ENCODE data around the gene PTN. TPM values are rescaled to one million over a fixed set of nuclear protein-coding genes. Genes with fewer than 3 reads are reported as not detected.

PTN gene
- total and polyA plus RNA-seq, 9 of the 15 experiments (the other 6 are each of a cell fraction or from before 2014, with no cell fraction given), result not detected

- DNase-seq (ENCODE audit: extremely low read depth in 1 of 4, low spot score in 3 of 4) (no peak), FAIRE-seq (no peak), ATAC-seq (no peak)
- ChIA-PET CTCF (ENCODE audit: low intra/inter-chr PET ratio) (no interaction called here), POLR2A (no interaction called here)
- Histone ChIP-seq H3K9me1 (ENCODE audit: control insufficient read depth, insufficient read depth, low read length) (no peaks in the 10 kb centered on the region), H2AFZ (ENCODE audit: low read depth, low read length) (no peak overlapping the region), H4K20me1 (replicated peaks; ENCODE audit: control insufficient read depth, insufficient read depth, low read length) (no peaks in the 10 kb centered on the region), H3K4me2 (ENCODE audit: insufficient read depth, low read length) (no peak overlapping the region), H3K9ac (ENCODE audit: insufficient read depth in 1 of 2, low read depth in 2 of 2, low read length in 2 of 2) (no peak overlapping the region), H3K79me2 (ENCODE audit: control insufficient read depth, insufficient read depth, low read length) (no peaks in the 10 kb centered on the region), H3K4me1 (replicated peaks in 1 of 2; ENCODE audit: control insufficient read depth in 2 of 2, insufficient read depth in 2 of 2, low read length in 2 of 2) (no peaks in the 10 kb centered on the region), H3K9me3 (replicated peaks; ENCODE audit: control insufficient read depth, insufficient read depth, low read depth, low read length) (no peaks in the 10 kb centered on the region), H3K36me3 (ENCODE audit: control insufficient read depth, insufficient read depth, low read length) (no peaks in the 10 kb centered on the region), H3K27me3 (ENCODE audit: control insufficient read depth in 2 of 2, insufficient read depth in 2 of 2, low read length in 2 of 2) (no peaks in the 10 kb centered on the region), H3K27ac (ENCODE audit: extremely low read depth, low read depth, low read length) (no peak overlapping the region), H3K4me3 (no peak overlapping the region)
- 5% methylated on average over 1 of the region's 1 CpG for WGBS (ENCODE audit: insufficient coverage, low coverage, missing lambda C conversion rate)
- no TSS peak for BruUV-seq (replicated peaks)
- intact Hi-C loops (cut with micrococcal nuclease), result no loop called here
- in situ Hi-C loops (cut with MboI), result no loop called here
- TF ChIP-seq ZFPM2 (CRISPR knock-in tag; IDR thresholded peaks at IDR 0.05) (no peak), ZSCAN29 (IDR thresholded peaks at IDR 0.05) (no peak), KAT7 (CRISPR knock-in tag; IDR thresholded peaks at IDR 0.05; ENCODE audit: borderline replicate concordance) (no peak), ZNF277 (CRISPR knock-in tag; IDR thresholded peaks at IDR 0.05; ENCODE audit: borderline replicate concordance) (no peak), NUFIP1 (IDR thresholded peaks at IDR 0.05; ENCODE audit: partially characterized antibody) (no peak), E2F1 (CRISPR knock-in tag; IDR thresholded peaks at IDR 0.05) (no peak), ZNF695 (CRISPR knock-in tag; IDR thresholded peaks at IDR 0.05) (no peak), NR1H2 (CRISPR knock-in tag; IDR thresholded peaks at IDR 0.05) (no peak), ZBTB17 (CRISPR knock-in tag; IDR thresholded peaks at IDR 0.05) (no peak)
- TF ChIP-seq, protein P1, sequence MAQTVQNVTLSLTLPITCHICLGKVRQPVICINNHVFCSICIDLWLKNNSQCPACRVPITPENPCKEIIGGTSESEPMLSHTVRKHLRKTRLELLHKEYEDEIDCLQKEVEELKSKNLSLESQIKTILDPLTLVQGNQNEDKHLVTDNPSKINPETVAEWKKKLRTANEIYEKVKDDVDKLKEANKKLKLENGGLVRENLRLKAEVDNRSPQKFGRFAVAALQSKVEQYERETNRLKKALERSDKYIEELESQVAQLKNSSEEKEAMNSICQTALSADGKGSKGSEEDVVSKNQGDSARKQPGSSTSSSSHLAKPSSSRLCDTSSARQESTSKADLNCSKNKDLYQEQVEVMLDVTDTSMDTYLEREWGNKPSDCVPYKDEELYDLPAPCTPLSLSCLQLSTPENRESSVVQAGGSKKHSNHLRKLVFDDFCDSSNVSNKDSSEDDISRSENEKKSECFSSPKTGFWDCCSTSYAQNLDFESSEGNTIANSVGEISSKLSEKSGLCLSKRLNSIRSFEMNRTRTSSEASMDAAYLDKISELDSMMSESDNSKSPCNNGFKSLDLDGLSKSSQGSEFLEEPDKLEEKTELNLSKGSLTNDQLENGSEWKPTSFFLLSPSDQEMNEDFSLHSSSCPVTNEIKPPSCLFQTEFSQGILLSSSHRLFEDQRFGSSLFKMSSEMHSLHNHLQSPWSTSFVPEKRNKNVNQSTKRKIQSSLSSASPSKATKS (CRISPR knock-in tag; IDR thresholded peaks at IDR 0.05), result no peak
- TF ChIP-seq, protein P2, sequence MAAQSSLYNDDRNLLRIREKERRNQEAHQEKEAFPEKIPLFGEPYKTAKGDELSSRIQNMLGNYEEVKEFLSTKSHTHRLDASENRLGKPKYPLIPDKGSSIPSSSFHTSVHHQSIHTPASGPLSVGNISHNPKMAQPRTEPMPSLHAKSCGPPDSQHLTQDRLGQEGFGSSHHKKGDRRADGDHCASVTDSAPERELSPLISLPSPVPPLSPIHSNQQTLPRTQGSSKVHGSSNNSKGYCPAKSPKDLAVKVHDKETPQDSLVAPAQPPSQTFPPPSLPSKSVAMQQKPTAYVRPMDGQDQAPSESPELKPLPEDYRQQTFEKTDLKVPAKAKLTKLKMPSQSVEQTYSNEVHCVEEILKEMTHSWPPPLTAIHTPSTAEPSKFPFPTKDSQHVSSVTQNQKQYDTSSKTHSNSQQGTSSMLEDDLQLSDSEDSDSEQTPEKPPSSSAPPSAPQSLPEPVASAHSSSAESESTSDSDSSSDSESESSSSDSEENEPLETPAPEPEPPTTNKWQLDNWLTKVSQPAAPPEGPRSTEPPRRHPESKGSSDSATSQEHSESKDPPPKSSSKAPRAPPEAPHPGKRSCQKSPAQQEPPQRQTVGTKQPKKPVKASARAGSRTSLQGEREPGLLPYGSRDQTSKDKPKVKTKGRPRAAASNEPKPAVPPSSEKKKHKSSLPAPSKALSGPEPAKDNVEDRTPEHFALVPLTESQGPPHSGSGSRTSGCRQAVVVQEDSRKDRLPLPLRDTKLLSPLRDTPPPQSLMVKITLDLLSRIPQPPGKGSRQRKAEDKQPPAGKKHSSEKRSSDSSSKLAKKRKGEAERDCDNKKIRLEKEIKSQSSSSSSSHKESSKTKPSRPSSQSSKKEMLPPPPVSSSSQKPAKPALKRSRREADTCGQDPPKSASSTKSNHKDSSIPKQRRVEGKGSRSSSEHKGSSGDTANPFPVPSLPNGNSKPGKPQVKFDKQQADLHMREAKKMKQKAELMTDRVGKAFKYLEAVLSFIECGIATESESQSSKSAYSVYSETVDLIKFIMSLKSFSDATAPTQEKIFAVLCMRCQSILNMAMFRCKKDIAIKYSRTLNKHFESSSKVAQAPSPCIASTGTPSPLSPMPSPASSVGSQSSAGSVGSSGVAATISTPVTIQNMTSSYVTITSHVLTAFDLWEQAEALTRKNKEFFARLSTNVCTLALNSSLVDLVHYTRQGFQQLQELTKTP (IDR thresholded peaks at IDR 0.05; ENCODE audit: low read depth in 1 of 2, partially characterized antibody in 2 of 2), result no peak
- TF ChIP-seq, protein P3, sequence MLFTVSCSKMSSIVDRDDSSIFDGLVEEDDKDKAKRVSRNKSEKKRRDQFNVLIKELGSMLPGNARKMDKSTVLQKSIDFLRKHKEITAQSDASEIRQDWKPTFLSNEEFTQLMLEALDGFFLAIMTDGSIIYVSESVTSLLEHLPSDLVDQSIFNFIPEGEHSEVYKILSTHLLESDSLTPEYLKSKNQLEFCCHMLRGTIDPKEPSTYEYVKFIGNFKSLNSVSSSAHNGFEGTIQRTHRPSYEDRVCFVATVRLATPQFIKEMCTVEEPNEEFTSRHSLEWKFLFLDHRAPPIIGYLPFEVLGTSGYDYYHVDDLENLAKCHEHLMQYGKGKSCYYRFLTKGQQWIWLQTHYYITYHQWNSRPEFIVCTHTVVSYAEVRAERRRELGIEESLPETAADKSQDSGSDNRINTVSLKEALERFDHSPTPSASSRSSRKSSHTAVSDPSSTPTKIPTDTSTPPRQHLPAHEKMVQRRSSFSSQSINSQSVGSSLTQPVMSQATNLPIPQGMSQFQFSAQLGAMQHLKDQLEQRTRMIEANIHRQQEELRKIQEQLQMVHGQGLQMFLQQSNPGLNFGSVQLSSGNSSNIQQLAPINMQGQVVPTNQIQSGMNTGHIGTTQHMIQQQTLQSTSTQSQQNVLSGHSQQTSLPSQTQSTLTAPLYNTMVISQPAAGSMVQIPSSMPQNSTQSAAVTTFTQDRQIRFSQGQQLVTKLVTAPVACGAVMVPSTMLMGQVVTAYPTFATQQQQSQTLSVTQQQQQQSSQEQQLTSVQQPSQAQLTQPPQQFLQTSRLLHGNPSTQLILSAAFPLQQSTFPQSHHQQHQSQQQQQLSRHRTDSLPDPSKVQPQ (CRISPR knock-in tag; IDR thresholded peaks at IDR 0.05; ENCODE audit: borderline replicate concordance), result no peak
Measured at GRCh38 chr7:137298464-137298794, 45.1 kb downstream of the PTN start.
